Measurements from ENCODE around the gene RSU1.

GRCh38 chr10:16640153-16640552 lies 177.1 kb downstream of the RSU1 start:
- no peak for TF ChIP-seq POLR2AphosphoS5 (IDR thresholded peaks at IDR 0.05; ENCODE audit: low read depth, low read length)
- TF ChIP-seq POLR2A (IDR thresholded peaks at IDR 0.05; ENCODE audit: low read depth, low read length) = no peak
- no peak for TF ChIP-seq TAF1 (IDR thresholded peaks at IDR 0.05; ENCODE audit: low read depth, low read length)
- TF ChIP-seq SPI1 (IDR thresholded peaks at IDR 0.05; ENCODE audit: low read depth, low read length) = no peak
- TF ChIP-seq POU2F2 (IDR thresholded peaks at IDR 0.05; ENCODE audit: low read depth, low read length) = no peak
- no peak for TF ChIP-seq PAX5 (IDR thresholded peaks at IDR 0.05; ENCODE audit: insufficient read depth, low read length, severe bottlenecking)

Data from GM12891 (cell line).